ENCODE results near the gene MFSD1.

DNA sequence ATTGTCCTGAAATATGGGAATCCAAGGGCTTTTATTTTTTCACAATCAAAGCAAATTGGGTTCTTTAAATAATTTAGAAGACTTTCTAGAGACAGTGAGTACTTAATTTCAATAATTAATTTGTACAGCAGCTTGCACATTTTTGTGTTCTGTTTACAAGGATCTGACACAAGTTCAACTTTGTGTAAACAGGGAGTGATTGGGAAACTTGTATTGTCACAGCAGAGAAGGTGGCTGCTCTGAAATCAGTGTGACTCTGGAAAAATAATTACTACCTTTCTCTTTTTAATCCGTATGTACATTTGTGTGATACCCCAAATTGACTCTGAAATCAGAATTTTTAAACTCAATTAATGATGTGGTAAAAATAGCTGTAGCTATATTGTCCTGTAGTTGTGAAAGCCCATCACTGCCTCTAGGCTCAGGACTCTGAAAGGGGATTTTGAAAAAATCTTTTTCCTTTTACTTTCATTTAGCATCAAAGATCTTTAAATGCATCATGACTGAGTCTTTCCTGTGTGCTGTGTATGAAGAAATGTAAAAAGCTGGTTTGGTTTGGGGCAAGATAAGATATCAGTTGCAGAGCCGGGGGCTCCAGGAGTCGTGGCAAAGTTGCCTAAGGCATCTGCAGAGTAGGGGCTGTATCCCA is 45.1 kb downstream of the MFSD1 start:
- TF ChIP-seq SP4 (CRISPR knock-in tag; IDR thresholded peaks at IDR 0.05), result no peak
- no peak for TF ChIP-seq POLR2A (IDR thresholded peaks at IDR 0.05; ENCODE audit: insufficient read depth in 1 of 2, low read depth in 2 of 2, low read length in 2 of 2)
- TF ChIP-seq EHMT2 (IDR thresholded peaks at IDR 0.05; ENCODE audit: borderline replicate concordance, low read depth, low read length), result no peak
- TF ChIP-seq, protein P1, sequence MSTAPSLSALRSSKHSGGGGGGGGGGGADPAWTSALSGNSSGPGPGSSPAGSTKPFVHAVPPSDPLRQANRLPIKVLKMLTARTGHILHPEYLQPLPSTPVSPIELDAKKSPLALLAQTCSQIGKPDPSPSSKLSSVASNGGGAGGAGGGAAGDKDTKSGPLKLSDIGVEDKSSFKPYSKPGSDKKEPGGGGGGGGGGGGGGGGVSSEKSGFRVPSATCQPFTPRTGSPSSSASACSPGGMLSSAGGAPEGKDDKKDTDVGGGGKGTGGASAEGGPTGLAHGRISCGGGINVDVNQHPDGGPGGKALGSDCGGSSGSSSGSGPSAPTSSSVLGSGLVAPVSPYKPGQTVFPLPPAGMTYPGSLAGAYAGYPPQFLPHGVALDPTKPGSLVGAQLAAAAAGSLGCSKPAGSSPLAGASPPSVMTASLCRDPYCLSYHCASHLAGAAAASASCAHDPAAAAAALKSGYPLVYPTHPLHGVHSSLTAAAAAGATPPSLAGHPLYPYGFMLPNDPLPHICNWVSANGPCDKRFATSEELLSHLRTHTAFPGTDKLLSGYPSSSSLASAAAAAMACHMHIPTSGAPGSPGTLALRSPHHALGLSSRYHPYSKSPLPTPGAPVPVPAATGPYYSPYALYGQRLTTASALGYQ (CRISPR knock-in tag; IDR thresholded peaks at IDR 0.05), result no peak

All from HepG2 (cell line).